ENCODE results near the gene KAT8.

Gene KAT8

DNA sequence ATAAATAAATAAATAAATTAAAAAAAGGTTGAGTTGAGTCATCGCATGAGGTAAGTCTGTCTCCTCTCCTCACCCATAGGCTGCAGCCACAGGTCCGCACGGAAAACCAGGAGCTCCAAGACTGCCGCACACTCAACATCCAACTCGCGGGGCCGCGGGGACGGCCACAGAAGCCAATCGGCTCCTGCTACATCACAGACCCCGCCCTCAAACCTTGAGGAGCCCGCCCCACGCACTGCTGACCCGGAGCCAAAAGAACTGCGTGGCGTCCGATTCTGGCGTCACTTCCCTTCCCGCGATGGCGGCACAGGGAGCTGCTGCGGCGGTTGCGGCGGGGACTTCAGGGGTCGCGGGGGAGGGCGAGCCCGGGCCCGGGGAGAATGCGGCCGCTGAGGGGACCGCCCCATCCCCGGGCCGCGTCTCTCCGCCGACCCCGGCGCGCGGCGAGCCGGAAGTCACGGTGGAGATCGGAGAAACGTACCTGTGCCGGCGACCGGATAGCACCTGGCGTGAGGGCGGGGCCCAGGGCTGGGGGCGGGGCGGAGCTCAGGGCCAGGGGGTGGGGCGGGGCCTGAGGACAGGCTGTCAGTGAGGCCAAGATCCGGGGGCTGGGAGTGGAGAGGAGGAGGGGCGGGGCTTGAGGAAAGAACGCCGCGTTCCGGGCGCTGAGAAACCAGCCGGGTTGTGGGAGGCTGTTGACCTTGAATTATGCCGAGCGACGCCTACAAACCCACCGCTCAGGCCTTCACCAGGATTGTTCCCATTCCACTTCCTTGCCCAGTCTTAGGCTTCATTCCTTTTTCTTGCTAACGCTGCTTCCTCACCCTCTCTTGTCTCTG is at the start of gene KAT8 (continued):
- TF ChIP-seq ZNF335 (tag by site-specific recombination; conservative IDR thresholded peaks at IDR 0.05) (peak; percentile 46), ZFP3 (tag by site-specific recombination; IDR thresholded peaks at IDR 0.05; ENCODE audit: low read depth) (no peak), PATZ1 (tag by site-specific recombination; IDR thresholded peaks at IDR 0.05) (no peak), ZNF692 (tag by site-specific recombination; IDR thresholded peaks at IDR 0.05) (peak; percentile 27; the same call in 1 of the 2 replicates), RBAK (tag by site-specific recombination; IDR thresholded peaks at IDR 0.05) (no peak), PRDM1 (tag by site-specific recombination; IDR thresholded peaks at IDR 0.05) (no peak), ZNF221 (tag by site-specific recombination; IDR thresholded peaks at IDR 0.05; ENCODE audit: borderline replicate concordance) (no peak), ZNF10 (tag by site-specific recombination; IDR thresholded peaks at IDR 0.05) (no peak), YY1 (tag by site-specific recombination; IDR thresholded peaks at IDR 0.05) (peak; percentile 93), TCF7L2 (IDR thresholded peaks at IDR 0.05; ENCODE audit: borderline replicate concordance, low read depth, low read length) (no peak), ZNF629 (tag by site-specific recombination; IDR thresholded peaks at IDR 0.05) (peak; percentile 98), ZNF341 (tag by site-specific recombination; IDR thresholded peaks at IDR 0.05; ENCODE audit: low read depth) (peak; percentile 35; the same call in 1 of the 2 replicates), MEIS1 (CRISPR knock-in tag; IDR thresholded peaks at IDR 0.05; ENCODE audit: borderline replicate concordance) (no peak), ZNF670 (tag by site-specific recombination; IDR thresholded peaks at IDR 0.05; ENCODE audit: low read depth) (no peak), ZBTB17 (tag by site-specific recombination; IDR thresholded peaks at IDR 0.05) (no peak), ZNF624 (tag by site-specific recombination; IDR thresholded peaks at IDR 0.05) (no peak)
- TF ChIP-seq, protein P1, sequence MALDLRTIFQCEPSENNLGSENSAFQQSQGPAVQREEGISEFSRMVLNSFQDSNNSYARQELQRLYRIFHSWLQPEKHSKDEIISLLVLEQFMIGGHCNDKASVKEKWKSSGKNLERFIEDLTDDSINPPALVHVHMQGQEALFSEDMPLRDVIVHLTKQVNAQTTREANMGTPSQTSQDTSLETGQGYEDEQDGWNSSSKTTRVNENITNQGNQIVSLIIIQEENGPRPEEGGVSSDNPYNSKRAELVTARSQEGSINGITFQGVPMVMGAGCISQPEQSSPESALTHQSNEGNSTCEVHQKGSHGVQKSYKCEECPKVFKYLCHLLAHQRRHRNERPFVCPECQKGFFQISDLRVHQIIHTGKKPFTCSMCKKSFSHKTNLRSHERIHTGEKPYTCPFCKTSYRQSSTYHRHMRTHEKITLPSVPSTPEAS (tag by site-specific recombination; IDR thresholded peaks at IDR 0.05) = no peak
- TF ChIP-seq, protein P2, sequence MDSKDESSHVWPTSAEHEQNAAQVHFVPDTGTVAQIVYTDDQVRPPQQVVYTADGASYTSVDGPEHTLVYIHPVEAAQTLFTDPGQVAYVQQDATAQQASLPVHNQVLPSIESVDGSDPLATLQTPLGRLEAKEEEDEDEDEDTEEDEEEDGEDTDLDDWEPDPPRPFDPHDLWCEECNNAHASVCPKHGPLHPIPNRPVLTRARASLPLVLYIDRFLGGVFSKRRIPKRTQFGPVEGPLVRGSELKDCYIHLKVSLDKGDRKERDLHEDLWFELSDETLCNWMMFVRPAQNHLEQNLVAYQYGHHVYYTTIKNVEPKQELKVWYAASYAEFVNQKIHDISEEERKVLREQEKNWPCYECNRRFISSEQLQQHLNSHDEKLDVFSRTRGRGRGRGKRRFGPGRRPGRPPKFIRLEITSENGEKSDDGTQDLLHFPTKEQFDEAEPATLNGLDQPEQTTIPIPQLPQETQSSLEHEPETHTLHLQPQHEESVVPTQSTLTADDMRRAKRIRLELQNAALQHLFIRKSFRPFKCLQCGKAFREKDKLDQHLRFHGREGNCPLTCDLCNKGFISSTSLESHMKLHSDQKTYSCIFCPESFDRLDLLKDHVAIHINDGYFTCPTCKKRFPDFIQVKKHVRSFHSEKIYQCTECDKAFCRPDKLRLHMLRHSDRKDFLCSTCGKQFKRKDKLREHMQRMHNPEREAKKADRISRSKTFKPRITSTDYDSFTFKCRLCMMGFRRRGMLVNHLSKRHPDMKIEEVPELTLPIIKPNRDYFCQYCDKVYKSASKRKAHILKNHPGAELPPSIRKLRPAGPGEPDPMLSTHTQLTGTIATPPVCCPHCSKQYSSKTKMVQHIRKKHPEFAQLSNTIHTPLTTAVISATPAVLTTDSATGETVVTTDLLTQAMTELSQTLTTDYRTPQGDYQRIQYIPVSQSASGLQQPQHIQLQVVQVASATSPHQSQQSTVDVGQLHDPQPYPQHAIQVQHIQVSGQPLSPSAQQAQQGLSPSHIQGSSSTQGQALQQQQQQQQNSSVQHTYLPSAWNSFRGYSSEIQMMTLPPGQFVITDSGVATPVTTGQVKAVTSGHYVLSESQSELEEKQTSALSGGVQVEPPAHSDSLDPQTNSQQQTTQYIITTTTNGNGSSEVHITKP (tag by site-specific recombination; IDR thresholded peaks at IDR 0.05) = no peak
- TF ChIP-seq, protein P3, sequence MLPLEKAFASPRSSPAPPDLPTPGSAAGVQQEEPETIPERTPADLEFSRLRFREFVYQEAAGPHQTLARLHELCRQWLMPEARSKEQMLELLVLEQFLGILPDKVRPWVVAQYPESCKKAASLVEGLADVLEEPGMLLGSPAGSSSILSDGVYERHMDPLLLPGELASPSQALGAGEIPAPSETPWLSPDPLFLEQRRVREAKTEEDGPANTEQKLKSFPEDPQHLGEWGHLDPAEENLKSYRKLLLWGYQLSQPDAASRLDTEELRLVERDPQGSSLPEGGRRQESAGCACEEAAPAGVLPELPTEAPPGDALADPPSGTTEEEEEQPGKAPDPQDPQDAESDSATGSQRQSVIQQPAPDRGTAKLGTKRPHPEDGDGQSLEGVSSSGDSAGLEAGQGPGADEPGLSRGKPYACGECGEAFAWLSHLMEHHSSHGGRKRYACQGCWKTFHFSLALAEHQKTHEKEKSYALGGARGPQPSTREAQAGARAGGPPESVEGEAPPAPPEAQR (tag by site-specific recombination; IDR thresholded peaks at IDR 0.05) = no peak
- TF ChIP-seq, protein P4, sequence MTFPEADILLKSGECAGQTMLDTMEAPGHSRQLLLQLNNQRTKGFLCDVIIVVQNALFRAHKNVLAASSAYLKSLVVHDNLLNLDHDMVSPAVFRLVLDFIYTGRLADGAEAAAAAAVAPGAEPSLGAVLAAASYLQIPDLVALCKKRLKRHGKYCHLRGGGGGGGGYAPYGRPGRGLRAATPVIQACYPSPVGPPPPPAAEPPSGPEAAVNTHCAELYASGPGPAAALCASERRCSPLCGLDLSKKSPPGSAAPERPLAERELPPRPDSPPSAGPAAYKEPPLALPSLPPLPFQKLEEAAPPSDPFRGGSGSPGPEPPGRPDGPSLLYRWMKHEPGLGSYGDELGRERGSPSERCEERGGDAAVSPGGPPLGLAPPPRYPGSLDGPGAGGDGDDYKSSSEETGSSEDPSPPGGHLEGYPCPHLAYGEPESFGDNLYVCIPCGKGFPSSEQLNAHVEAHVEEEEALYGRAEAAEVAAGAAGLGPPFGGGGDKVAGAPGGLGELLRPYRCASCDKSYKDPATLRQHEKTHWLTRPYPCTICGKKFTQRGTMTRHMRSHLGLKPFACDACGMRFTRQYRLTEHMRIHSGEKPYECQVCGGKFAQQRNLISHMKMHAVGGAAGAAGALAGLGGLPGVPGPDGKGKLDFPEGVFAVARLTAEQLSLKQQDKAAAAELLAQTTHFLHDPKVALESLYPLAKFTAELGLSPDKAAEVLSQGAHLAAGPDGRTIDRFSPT (tag by site-specific recombination; IDR thresholded peaks at IDR 0.05) = no peak
- TF ChIP-seq, protein P5, sequence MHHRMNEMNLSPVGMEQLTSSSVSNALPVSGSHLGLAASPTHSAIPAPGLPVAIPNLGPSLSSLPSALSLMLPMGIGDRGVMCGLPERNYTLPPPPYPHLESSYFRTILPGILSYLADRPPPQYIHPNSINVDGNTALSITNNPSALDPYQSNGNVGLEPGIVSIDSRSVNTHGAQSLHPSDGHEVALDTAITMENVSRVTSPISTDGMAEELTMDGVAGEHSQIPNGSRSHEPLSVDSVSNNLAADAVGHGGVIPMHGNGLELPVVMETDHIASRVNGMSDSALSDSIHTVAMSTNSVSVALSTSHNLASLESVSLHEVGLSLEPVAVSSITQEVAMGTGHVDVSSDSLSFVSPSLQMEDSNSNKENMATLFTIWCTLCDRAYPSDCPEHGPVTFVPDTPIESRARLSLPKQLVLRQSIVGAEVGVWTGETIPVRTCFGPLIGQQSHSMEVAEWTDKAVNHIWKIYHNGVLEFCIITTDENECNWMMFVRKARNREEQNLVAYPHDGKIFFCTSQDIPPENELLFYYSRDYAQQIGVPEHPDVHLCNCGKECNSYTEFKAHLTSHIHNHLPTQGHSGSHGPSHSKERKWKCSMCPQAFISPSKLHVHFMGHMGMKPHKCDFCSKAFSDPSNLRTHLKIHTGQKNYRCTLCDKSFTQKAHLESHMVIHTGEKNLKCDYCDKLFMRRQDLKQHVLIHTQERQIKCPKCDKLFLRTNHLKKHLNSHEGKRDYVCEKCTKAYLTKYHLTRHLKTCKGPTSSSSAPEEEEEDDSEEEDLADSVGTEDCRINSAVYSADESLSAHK (tag by site-specific recombination; IDR thresholded peaks at IDR 0.05) = no peak
- TF ChIP-seq, protein P6, sequence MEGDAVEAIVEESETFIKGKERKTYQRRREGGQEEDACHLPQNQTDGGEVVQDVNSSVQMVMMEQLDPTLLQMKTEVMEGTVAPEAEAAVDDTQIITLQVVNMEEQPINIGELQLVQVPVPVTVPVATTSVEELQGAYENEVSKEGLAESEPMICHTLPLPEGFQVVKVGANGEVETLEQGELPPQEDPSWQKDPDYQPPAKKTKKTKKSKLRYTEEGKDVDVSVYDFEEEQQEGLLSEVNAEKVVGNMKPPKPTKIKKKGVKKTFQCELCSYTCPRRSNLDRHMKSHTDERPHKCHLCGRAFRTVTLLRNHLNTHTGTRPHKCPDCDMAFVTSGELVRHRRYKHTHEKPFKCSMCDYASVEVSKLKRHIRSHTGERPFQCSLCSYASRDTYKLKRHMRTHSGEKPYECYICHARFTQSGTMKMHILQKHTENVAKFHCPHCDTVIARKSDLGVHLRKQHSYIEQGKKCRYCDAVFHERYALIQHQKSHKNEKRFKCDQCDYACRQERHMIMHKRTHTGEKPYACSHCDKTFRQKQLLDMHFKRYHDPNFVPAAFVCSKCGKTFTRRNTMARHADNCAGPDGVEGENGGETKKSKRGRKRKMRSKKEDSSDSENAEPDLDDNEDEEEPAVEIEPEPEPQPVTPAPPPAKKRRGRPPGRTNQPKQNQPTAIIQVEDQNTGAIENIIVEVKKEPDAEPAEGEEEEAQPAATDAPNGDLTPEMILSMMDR (tag by site-specific recombination; IDR thresholded peaks at IDR 0.05) = no peak

Data from HEK293 (cell line).